Trophoblast cell (in vitro differentiated cells and primary cell): ENCODE data around the gene TSEN15.

Source experiments
- DNase-seq, 2 donors: peaks; one replicate each; pipeline ENCODE4 v3.0.0-alpha.2; 2016
- H2AFZ ChIP-seq: 2 replicates; pipeline ENCODE4 v1.6.1; 2013; ENCODE audit warnings: low read length, moderate library complexity, mild to moderate bottlenecking; ENCODE audit not compliant: insufficient read depth, poor library complexity
- H2AK5ac ChIP-seq: 2 replicates; pipeline ENCODE4 v1.6.1; 2013; ENCODE audit warnings: mild to moderate bottlenecking, low read length
- H2BK120ac ChIP-seq: 2 replicates; pipeline ENCODE4 v1.6.1; 2013; ENCODE audit warnings: low read length, mild to moderate bottlenecking, moderate library complexity; ENCODE audit not compliant: insufficient read depth, poor library complexity
- H2BK12ac ChIP-seq: 2 replicates; pipeline ENCODE4 v1.6.1; 2013; ENCODE audit warnings: mild to moderate bottlenecking, low read length, moderate library complexity
- H2BK5ac ChIP-seq: 2 replicates; pipeline ENCODE4 v1.6.1; 2013; ENCODE audit warnings: low read length, low read depth, moderate library complexity, mild to moderate bottlenecking; ENCODE audit not compliant: poor library complexity
- H3K14ac ChIP-seq: 2 replicates; pipeline ENCODE4 v1.6.1; 2013; ENCODE audit warnings: mild to moderate bottlenecking, low read length
- H3K18ac ChIP-seq: 2 replicates; pipeline ENCODE4 v1.6.1; 2013; ENCODE audit warnings: mild to moderate bottlenecking, low read length
- H3K23ac ChIP-seq: 2 replicates; pipeline ENCODE4 v1.6.1; 2013; ENCODE audit warnings: low read length
- H3K27ac ChIP-seq: 2 replicates; pipeline ENCODE4 v1.5.1; 2013; ENCODE audit warnings: low read depth, mild to moderate bottlenecking, inconsistent platforms, low read length, moderate library complexity
- H3K27me3 ChIP-seq: 2 replicates; pipeline ENCODE4 v1.6.1; 2013; ENCODE audit warnings: inconsistent platforms, mild to moderate bottlenecking, low read length, moderate library complexity; ENCODE audit not compliant: insufficient read depth
- H3K36me3 ChIP-seq, 2 experiments: 1 replicate in 1 of 2; 2 replicates in 1 of 2; pipeline ENCODE4 v1.6.1; 2013; ENCODE audit warnings: low read length in 2 of 2, mild to moderate bottlenecking in 2 of 2, moderate library complexity in 1 of 2; ENCODE audit not compliant: insufficient read depth in 2 of 2, control insufficient read depth in 1 of 2
- H3K4ac ChIP-seq: 2 replicates; pipeline ENCODE4 v1.6.1; 2013; ENCODE audit warnings: low read depth, mild to moderate bottlenecking, low read length, moderate library complexity
- H3K4me1 ChIP-seq, 2 experiments: 1 replicate in 1 of 2; 2 replicates in 1 of 2; pipeline ENCODE4 v1.6.1; 2013; ENCODE audit warnings: low read length in 2 of 2, mild to moderate bottlenecking in 2 of 2, moderate library complexity in 1 of 2; ENCODE audit not compliant: insufficient read depth in 2 of 2, control insufficient read depth in 1 of 2
- H3K4me2 ChIP-seq: 2 replicates; pipeline ENCODE4 v1.6.1; 2013; ENCODE audit warnings: inconsistent platforms, mild to moderate bottlenecking, low read length, moderate library complexity
- H3K4me3 ChIP-seq: 2 replicates; pipeline ENCODE4 v1.5.1; 2013; ENCODE audit warnings: mild to moderate bottlenecking, low read depth, low read length, inconsistent platforms
- H3K79me1 ChIP-seq: one replicate; pipeline ENCODE4 v1.6.1; 2013; ENCODE audit warnings: low read length
- H3K79me2 ChIP-seq: 2 replicates; pipeline ENCODE4 v1.6.1; 2013; ENCODE audit warnings: low read length, mild to moderate bottlenecking; ENCODE audit not compliant: control insufficient read depth, insufficient read depth, poor library complexity
- H3K9ac ChIP-seq: 2 replicates; pipeline ENCODE4 v1.6.1; 2013; ENCODE audit warnings: mild to moderate bottlenecking, low read length
- H3K9me3 ChIP-seq: 2 replicates; pipeline ENCODE4 v1.6.1; 2013; ENCODE audit warnings: low read depth, mild to moderate bottlenecking, control low read depth, inconsistent platforms, low read length; ENCODE audit not compliant: insufficient read depth
- H4K12ac ChIP-seq: 2 replicates; pipeline ENCODE4 v1.6.1; 2013; ENCODE audit warnings: low read depth, mild to moderate bottlenecking, low read length, moderate library complexity
- H4K8ac ChIP-seq: 2 replicates; pipeline ENCODE4 v1.6.1; 2013; ENCODE audit warnings: low read depth, mild to moderate bottlenecking, low read length, moderate library complexity
- H4K91ac ChIP-seq: one replicate; pipeline ENCODE4 v1.6.1; 2013; ENCODE audit warnings: low read depth, mild to moderate bottlenecking, low read length, moderate library complexity
- WGBS: extraction: QIAGEN DNeasy Blood & Tissue Kit; methylation state at CpG from one replicate; pipeline ENCODE4 v1.1.7; 2013; ENCODE audit warnings: missing lambda C conversion rate; ENCODE audit not compliant: insufficient read length, insufficient coverage; ENCODE audit errors: extremely low coverage; 5-methylcytosine and 5-hydroxymethylcytosine counted together

TSEN15 gene

GRCh38 chr1:184031092-184031408 is 20.5 kb upstream of the TSEN15 start:
- no peak overlapping the region for H4K12ac ChIP-seq
- H4K91ac ChIP-seq: no peak overlapping the region
- H3K36me3 ChIP-seq: no peaks in the 10 kb centered on the region
- H3K4ac ChIP-seq: no peak overlapping the region
- no peak overlapping the region for H3K14ac ChIP-seq
- no peak overlapping the region for H3K27ac ChIP-seq
- H3K9ac ChIP-seq: no peak overlapping the region
- H3K79me1 ChIP-seq: no peaks in the 10 kb centered on the region
- no CpG with 5 or more reads among the region's 1 CpG for WGBS
- H4K8ac ChIP-seq: no peak overlapping the region
- H3K23ac ChIP-seq: no peak overlapping the region
- H3K79me2 ChIP-seq: no peaks in the 10 kb centered on the region
- peaks cover 4% of the 10 kb centered on the region for H3K27me3 ChIP-seq
- no peak overlapping the region for H3K4me3 ChIP-seq
- no peak overlapping the region for H3K4me2 ChIP-seq
- no peak overlapping the region for H2BK5ac ChIP-seq
- no peak overlapping the region for H2BK120ac ChIP-seq
- no peak overlapping the region for H2AK5ac ChIP-seq
- no peak overlapping the region for H2BK12ac ChIP-seq
- DNase-seq: no peak
- H3K9me3 ChIP-seq: no peaks in the 10 kb centered on the region
- H3K4me1 ChIP-seq: peaks cover 0 to 2% of the 10 kb centered on the region in 2 experiments
- no peak overlapping the region for H2AFZ ChIP-seq
- no peak overlapping the region for H3K18ac ChIP-seq

- Histone ChIP-seq H3K4me3 (no peak overlapping the region), H2BK12ac (no peak overlapping the region), H3K23ac (no peak overlapping the region), H3K9me3 (no peaks in the 10 kb centered on the region), H3K14ac (no peak overlapping the region), H2AK5ac (no peak overlapping the region), H3K4me1 (peaks cover 3 to 5% of the 10 kb centered on the region in 2 experiments), H4K91ac (no peak overlapping the region), H3K27me3 (peaks cover 10% of the 10 kb centered on the region), H3K4me2 (no peak overlapping the region), H3K36me3 (no peaks in the 10 kb centered on the region), H3K79me1 (no peaks in the 10 kb centered on the region), H3K27ac (no peak overlapping the region), H2BK120ac (no peak overlapping the region), H3K4ac (no peak overlapping the region), H3K9ac (no peak overlapping the region), H4K12ac (no peak overlapping the region), H2AFZ (no peak overlapping the region), H3K18ac (no peak overlapping the region), H2BK5ac (no peak overlapping the region), H3K79me2 (no peaks in the 10 kb centered on the region), H4K8ac (no peak overlapping the region)
- no CpG with 5 or more reads among the region's 8 CpGs for WGBS
- no peak for DNase-seq
Observed at GRCh38 chr1:184031409-184032107, 20.0 kb upstream of the TSEN15 start.

- H4K8ac ChIP-seq: no peak overlapping the region
- H3K9ac ChIP-seq: no peak overlapping the region
- no peak overlapping the region for H2BK5ac ChIP-seq
- H3K27ac ChIP-seq: no peak overlapping the region
- peaks cover 18% of the 10 kb centered on the region for H3K27me3 ChIP-seq
- H3K4ac ChIP-seq: no peak overlapping the region
- no peak overlapping the region for H2BK120ac ChIP-seq
- H3K36me3 ChIP-seq: no peaks in the 10 kb centered on the region
- peaks cover 5 to 7% of the 10 kb centered on the region in 2 experiments for H3K4me1 ChIP-seq
- H3K9me3 ChIP-seq: no peaks in the 10 kb centered on the region
- H3K79me1 ChIP-seq: no peaks in the 10 kb centered on the region
- H2AFZ ChIP-seq: no peak overlapping the region
- no peak overlapping the region for H3K18ac ChIP-seq
- no peak overlapping the region for H3K14ac ChIP-seq
- no peak for DNase-seq
- no peak overlapping the region for H2AK5ac ChIP-seq
- H2BK12ac ChIP-seq: no peak overlapping the region
- no peak overlapping the region for H3K4me2 ChIP-seq
- H4K91ac ChIP-seq: no peak overlapping the region
- H3K23ac ChIP-seq: no peak overlapping the region
- H3K4me3 ChIP-seq: no peak overlapping the region
- WGBS: no CpG with 5 or more reads among the region's 2 CpGs
- no peak overlapping the region for H4K12ac ChIP-seq
- no peaks in the 10 kb centered on the region for H3K79me2 ChIP-seq
Observed at GRCh38 chr1:184032306-184032929, 19.1 kb upstream of the TSEN15 start.

DNA sequence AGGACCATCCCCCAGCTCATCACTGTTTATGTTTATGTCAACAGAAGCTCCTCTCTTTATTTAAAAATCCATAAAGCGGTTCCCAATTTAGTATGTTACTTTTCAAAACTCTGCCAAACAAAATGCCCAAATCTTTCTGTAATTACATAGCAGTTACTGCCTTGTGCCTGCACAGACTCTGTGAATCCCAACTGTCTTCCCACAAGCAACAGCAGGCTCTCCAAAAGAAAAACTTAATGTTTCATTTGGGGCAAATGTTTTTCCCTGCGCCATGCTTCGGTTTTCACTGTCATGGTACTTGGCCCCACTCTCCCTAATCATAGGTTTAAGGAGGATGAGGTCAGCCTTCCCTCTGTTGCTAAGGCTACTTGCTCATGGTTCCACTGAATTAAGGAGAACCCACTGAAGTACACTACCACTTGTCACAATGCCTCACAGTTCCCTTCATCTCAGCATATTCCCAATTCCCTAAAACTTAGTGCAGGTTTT is 18.6 kb upstream of the TSEN15 start:
- H3K4ac ChIP-seq: no peak overlapping the region
- no peak overlapping the region for H3K4me3 ChIP-seq
- no peak overlapping the region for H3K27ac ChIP-seq
- H4K8ac ChIP-seq: no peak overlapping the region
- H3K18ac ChIP-seq: no peak overlapping the region
- H2BK5ac ChIP-seq: no peak overlapping the region
- H3K79me1 ChIP-seq: no peaks in the 10 kb centered on the region
- no peaks in the 10 kb centered on the region for H3K79me2 ChIP-seq
- no peak overlapping the region for H3K14ac ChIP-seq
- H3K9ac ChIP-seq: no peak overlapping the region
- WGBS: no CpG with 5 or more reads among the region's 3 CpGs
- peak overlapping the region; percentile 31 for H3K23ac ChIP-seq
- no peak for DNase-seq
- H2BK12ac ChIP-seq: no peak overlapping the region
- no peaks in the 10 kb centered on the region for H3K36me3 ChIP-seq
- no peak overlapping the region for H2AK5ac ChIP-seq
- peaks cover 5 to 8% of the 10 kb centered on the region in 2 experiments for H3K4me1 ChIP-seq
- no peaks in the 10 kb centered on the region for H3K9me3 ChIP-seq
- no peak overlapping the region for H4K12ac ChIP-seq
- no peak overlapping the region for H2BK120ac ChIP-seq
- H4K91ac ChIP-seq: no peak overlapping the region
- no peak overlapping the region for H2AFZ ChIP-seq
- peaks cover 23% of the 10 kb centered on the region for H3K27me3 ChIP-seq
- no peak overlapping the region for H3K4me2 ChIP-seq
